T-cell (primary cell): ENCODE results near the gene P4HA3. TPM values are rescaled to one million over a fixed set of nuclear protein-coding genes. Genes with fewer than 3 reads are reported as not detected.

ENCODE experiments used
- ATAC-seq, 4 experiments: fragments of 200-7000 bp in 3 of 4; fragments of 150-1000 bp in 1 of 4; cut with Tn5 transposase; replicated peaks in 1 of 4; 1 replicate in 3 of 4; 2 replicates in 1 of 4; pipeline ENCODE4 v1.10.0; 2021; ENCODE audit warnings: moderate library complexity in 3 of 4, mild to moderate bottlenecking in 2 of 4, moderate number of reproducible peaks in 1 of 4
- CTCF ChIA-PET, 2 donors: fragments of 300-600 bp; sonication (Branson Sonifier 250); formaldehyde crosslinking; loops; one replicate each; lab custom pipeline; 2022; ENCODE audit warnings: antibody characterized with exemption in 2 of 2; lab: Charles Lee
- POLR2A ChIA-PET, 2 donors: fragments of 300-600 bp; sonication (Branson Sonifier 250); formaldehyde crosslinking; loops; one replicate each; lab custom pipeline; 2022; ENCODE audit warnings: antibody characterized with exemption in 2 of 2; lab: Charles Lee
- DNase-seq, 35 experiments: peaks; one replicate each; pipeline versions ENCODE4 v3.0.0 to v3.0.0-alpha.2; 2013 to 2023
- H3K27ac ChIP-seq: one replicate; pipeline ENCODE4 v1.5.1; 2013; ENCODE audit warnings: low read length
- H3K27me3 ChIP-seq, 2 experiments: replicated peaks in 1 of 2; 1 replicate in 1 of 2; 2 replicates in 1 of 2; pipeline versions ENCODE4 v1.6.1 to v1.7.0; 2013; ENCODE audit warnings: low read length in 1 of 2, mixed read lengths in 1 of 2; ENCODE audit not compliant: control insufficient read depth in 2 of 2, insufficient read depth in 2 of 2; ENCODE audit errors: extremely low read depth in 1 of 2
- H3K36me3 ChIP-seq, 2 donors: 1 replicate in 1 of 2; 2 replicates in 1 of 2; pipeline versions ENCODE4 v1.6.1 to v1.7.0; 2013; ENCODE audit warnings: low read length in 1 of 2; ENCODE audit not compliant: control insufficient read depth in 2 of 2, insufficient read depth in 1 of 2; ENCODE audit errors: extremely low read depth in 1 of 2
- H3K4me1 ChIP-seq, 2 experiments: 1 replicate in 1 of 2; 2 replicates in 1 of 2; pipeline versions ENCODE4 v1.6.1 to v1.7.0; 2013; ENCODE audit warnings: low read length in 2 of 2, mixed read lengths in 1 of 2; ENCODE audit not compliant: insufficient read depth in 2 of 2, control insufficient read depth in 1 of 2; ENCODE audit errors: extremely low read depth in 1 of 2
- H3K4me3 ChIP-seq, 2 donors: 1 replicate in 1 of 2; 2 replicates in 1 of 2; pipeline versions ENCODE4 v1.5.1 to v1.7.0; 2013; ENCODE audit warnings: mild to moderate bottlenecking in 2 of 2, low read length in 1 of 2, moderate library complexity in 1 of 2; ENCODE audit not compliant: control insufficient read depth in 1 of 2; ENCODE audit errors: extremely low read depth in 1 of 2
- H3K9me3 ChIP-seq: 2 replicates; pipeline ENCODE4 v1.7.0; 2013
- H3K27ac Mint-ChIP-seq, 2 donors: one replicate each; pipeline ENCODE4 v1.8.0; 2020 to 2021; ENCODE audit warnings: mild to moderate bottlenecking in 2 of 2, mixed read lengths in 2 of 2
- H3K27me3 Mint-ChIP-seq, 2 donors: one replicate each; pipeline ENCODE4 v1.8.0; 2021 to 2022; ENCODE audit warnings: mixed read lengths in 2 of 2
- H3K36me3 Mint-ChIP-seq: one replicate; pipeline ENCODE4 v1.8.0; 2021; ENCODE audit warnings: mixed read lengths
- H3K4me1 Mint-ChIP-seq, 3 donors: one replicate each; pipeline ENCODE4 v1.8.0; 2020 to 2022; ENCODE audit warnings: mixed read lengths in 3 of 3, mild to moderate bottlenecking in 1 of 3
- H3K4me3 Mint-ChIP-seq, 3 donors: one replicate each; pipeline ENCODE4 v1.8.0; 2020 to 2022; ENCODE audit warnings: mild to moderate bottlenecking in 3 of 3, mixed read lengths in 3 of 3, moderate library complexity in 3 of 3
- H3K9me3 Mint-ChIP-seq, 3 donors: one replicate each; pipeline ENCODE4 v1.8.0; 2020 to 2022; ENCODE audit warnings: mixed read lengths in 3 of 3
- WGBS: methylation state at CpG from one replicate; pipeline ENCODE4 v1.1.5; 2013; ENCODE audit warnings: missing lambda C conversion rate; ENCODE audit not compliant: insufficient coverage; 5-methylcytosine and 5-hydroxymethylcytosine counted together
- total RNA-seq, 35 experiments: library from RNA in 6 of 35; stranded (reverse) in 6 of 35; fragments of 120-200 nt in 1 of 35; gene quantifications; one replicate each; pipeline versions ENCODE4 v1.2.1 to v1.2.4 and lab custom pipeline; 2013 to 2026

P4HA3 gene
- total RNA-seq, 5 donors from 2014 or later (not counting 1 experiment from before 2014, with no cell fraction given) = not detected

GRCh38 chr11:74330075-74330858, 18.8 kb upstream of the P4HA3 start:
- no peak for ATAC-seq
- H3K36me3 ChIP-seq = peaks cover 0 to 3% of the 10 kb centered on the region in 2 donors
- H3K27ac ChIP-seq = no peak overlapping the region
- ChIA-PET POLR2A (no interaction called here), CTCF (no interaction called here)
- no peak for DNase-seq
- H3K9me3 Mint-ChIP-seq = no peaks in the 10 kb centered on the region
- peaks cover 0 to 1% of the 10 kb centered on the region in 2 donors for H3K27me3 Mint-ChIP-seq
- no peaks in the 10 kb centered on the region for H3K4me1 Mint-ChIP-seq
- H3K4me3 ChIP-seq = no peak overlapping the region
- no peaks in the 10 kb centered on the region for H3K4me1 ChIP-seq
- H3K27me3 ChIP-seq = peaks cover 0 to 5% of the 10 kb centered on the region in 2 experiments
- no peak overlapping the region for H3K4me3 Mint-ChIP-seq
- no peaks in the 10 kb centered on the region for H3K9me3 ChIP-seq
- H3K27ac Mint-ChIP-seq = no peak overlapping the region
- peaks cover 16% of the 10 kb centered on the region for H3K36me3 Mint-ChIP-seq

- H3K36me3 Mint-ChIP-seq = peaks cover 8% of the 10 kb centered on the region
- no peaks in the 10 kb centered on the region for H3K4me1 Mint-ChIP-seq
- H3K9me3 Mint-ChIP-seq = no peaks in the 10 kb centered on the region
- no peak overlapping the region for H3K4me3 Mint-ChIP-seq
- CTCF ChIA-PET = no interaction called here
- H3K4me3 ChIP-seq = no peak overlapping the region
- no peaks in the 10 kb centered on the region for H3K4me1 ChIP-seq
- H3K27ac Mint-ChIP-seq = no peak overlapping the region
- peaks cover 0 to 3% of the 10 kb centered on the region in 2 donors for H3K36me3 ChIP-seq
- ATAC-seq (no peak), DNase-seq (no peak)
- peaks cover 0 to 3% of the 10 kb centered on the region in 2 donors for H3K27me3 Mint-ChIP-seq
- H3K27me3 ChIP-seq = peaks cover 0 to 5% of the 10 kb centered on the region in 2 experiments
- H3K9me3 ChIP-seq = no peaks in the 10 kb centered on the region
- POLR2A ChIA-PET = no interaction called here
- no CpG with 5 or more reads among the region's 1 CpG for WGBS
- H3K27ac ChIP-seq = no peak overlapping the region
These were observed 15.6 kb upstream of the P4HA3 start for GRCh38 chr11:74327076-74327475.

GRCh38 chr11:74326665-74327064, 15.2 kb upstream of the P4HA3 start:
- CTCF ChIA-PET = no interaction called here
- Mint-ChIP-seq H3K4me1 (no peaks in the 10 kb centered on the region), H3K9me3 (no peaks in the 10 kb centered on the region), H3K36me3 (peaks cover 8% of the 10 kb centered on the region), H3K27ac (no peak overlapping the region), H3K4me3 (no peak overlapping the region), H3K27me3 (peaks cover 0 to 7% of the 10 kb centered on the region in 2 donors)
- peaks cover 0 to 3% of the 10 kb centered on the region in 2 donors for H3K36me3 ChIP-seq
- no peaks in the 10 kb centered on the region for H3K4me1 ChIP-seq
- no peak for DNase-seq
- POLR2A ChIA-PET = no interaction called here
- H3K27ac ChIP-seq = no peak overlapping the region
- 91% methylated on average over 4 of the region's 5 CpGs for WGBS
- no peaks in the 10 kb centered on the region for H3K9me3 ChIP-seq
- peaks cover 0 to 6% of the 10 kb centered on the region in 2 experiments for H3K27me3 ChIP-seq
- ATAC-seq = no peak
- no peak overlapping the region for H3K4me3 ChIP-seq

GRCh38 chr11:74325649-74326645, 14.5 kb upstream of the P4HA3 start:
- ChIA-PET CTCF (no interaction called here), POLR2A (no interaction called here)
- Mint-ChIP-seq H3K27ac (no peak overlapping the region), H3K4me3 (no peak overlapping the region), H3K4me1 (peaks cover 0 to 2% (median 0%) of the 10 kb centered on the region in 3 donors), H3K36me3 (peaks cover 8% of the 10 kb centered on the region), H3K27me3 (peaks cover 0 to 12% of the 10 kb centered on the region in 2 donors), H3K9me3 (no peaks in the 10 kb centered on the region)
- Histone ChIP-seq H3K4me3 (no peak overlapping the region), H3K27ac (no peak overlapping the region), H3K4me1 (no peaks in the 10 kb centered on the region), H3K36me3 (peaks cover 0 to 3% of the 10 kb centered on the region in 2 donors), H3K27me3 (peaks cover 0 to 8% of the 10 kb centered on the region in 2 experiments), H3K9me3 (no peaks in the 10 kb centered on the region)
- WGBS = 92% methylated on average over 4 of the region's 7 CpGs
- no peak for ATAC-seq
- no peak for DNase-seq

GRCh38 chr11:74322667-74323066, 11.2 kb upstream of the P4HA3 start:
- no peaks in the 10 kb centered on the region for H3K9me3 ChIP-seq
- H3K27me3 ChIP-seq = peaks cover 0 to 15% of the 10 kb centered on the region in 2 experiments
- Mint-ChIP-seq H3K4me1 (peaks cover 0 to 2% (median 0%) of the 10 kb centered on the region in 3 donors), H3K27ac (no peak overlapping the region), H3K4me3 (no peak overlapping the region), H3K36me3 (peaks cover 4% of the 10 kb centered on the region), H3K9me3 (peaks cover under 1 to 5% (median 4%) of the 10 kb centered on the region in 3 donors), H3K27me3 (peaks cover 3 to 20% of the 10 kb centered on the region in 2 donors)
- POLR2A ChIA-PET = no interaction called here
- no CpG with 5 or more reads among the region's 2 CpGs for WGBS
- no peak overlapping the region for H3K27ac ChIP-seq
- H3K36me3 ChIP-seq = no peaks in the 10 kb centered on the region
- DNase-seq = no peak
- CTCF ChIA-PET = interaction anchor here in 1 of 2 donors (1.9 kb wide), 1 partner anchor 67 kb away, joined by 6 read pairs; no protein-coding TSS in a partner anchor
- H3K4me1 ChIP-seq = no peaks in the 10 kb centered on the region
- H3K4me3 ChIP-seq = no peak overlapping the region
- ATAC-seq = no peak
